HEK293 (cell line): Measurements from ENCODE around the gene COL9A3.

Source experiments
- CTCF ChIA-PET: fragments of 350-600 bp; formaldehyde crosslinking; extraction: SDS; loops from one replicate; lab custom pipeline; 2021; ENCODE audit warnings: antibody characterized with exemption; lab: Yijun Ruan, JAX
- POLR2A ChIA-PET: fragments of 300-600 bp; formaldehyde crosslinking; extraction: SDS; loops from one replicate; lab custom pipeline; 2020; ENCODE audit warnings: antibody characterized with exemption, inconsistent platforms; lab: Yijun Ruan, JAX
- H3K27ac ChIP-seq: fragments of 200-500 bp; sonication (Bioruptor generic); 2 replicates; pipeline ENCODE4 v1.5.1; 2014; ENCODE audit warnings: low read depth, low read length, control low read depth, inconsistent platforms; ENCODE audit errors: extremely low read depth
- H3K36me3 ChIP-seq, 2 experiments: fragments of 200-500 bp in 1 of 2; sonication (Bioruptor generic) in 1 of 2; 1 replicate in 1 of 2; 2 replicates in 1 of 2; pipeline ENCODE4 v1.5.1; 2014 to 2017; ENCODE audit warnings: inconsistent platforms in 2 of 2, low read length in 2 of 2; ENCODE audit not compliant: control insufficient read depth in 2 of 2, insufficient read depth in 1 of 2
- H3K4me1 ChIP-seq: fragments of 200-500 bp; sonication (Bioruptor generic); 2 replicates; pipeline ENCODE4 v1.5.1; 2014; ENCODE audit warnings: mild to moderate bottlenecking, low read length, inconsistent platforms; ENCODE audit not compliant: control insufficient read depth, insufficient read depth
- H3K4me3 ChIP-seq: 2 replicates; pipeline ENCODE4 v1.5.1; 2011; ENCODE audit warnings: low read depth, mild to moderate bottlenecking, control low read depth, low read length, moderate library complexity
- H3K9me3 ChIP-seq: fragments of 200-500 bp; sonication (Bioruptor generic); 2 replicates; pipeline ENCODE4 v1.5.1; 2014; ENCODE audit warnings: low read depth, low read length, inconsistent platforms; ENCODE audit not compliant: control insufficient read depth, insufficient read depth
- KLF16 ChIP-seq: fragments of 450-650 bp; formaldehyde crosslinking; IDR thresholded peaks from 2 replicates; pipeline ENCODE4 v1.5.1; 2017; ENCODE audit warnings: missing biosample characterization, missing genetic modification characterization
- KLF7 ChIP-seq: fragments of 450-650 bp; formaldehyde crosslinking; IDR thresholded peaks from 2 replicates; pipeline ENCODE4 v1.5.1; 2016; ENCODE audit warnings: missing biosample characterization, missing genetic modification characterization, borderline replicate concordance
- SETDB1 ChIP-seq: IDR thresholded peaks from one replicate; pipeline ENCODE4 v1.6.1; 2017; ENCODE audit warnings: mild to moderate bottlenecking, low read length, moderate library complexity, mixed read lengths; ENCODE audit not compliant: insufficient read length
- YY1 ChIP-seq: fragments of 450-650 bp; formaldehyde crosslinking; IDR thresholded peaks from 2 replicates; pipeline ENCODE4 v1.5.1; 2018; ENCODE audit warnings: missing biosample characterization, missing genetic modification characterization
- ZBTB8A ChIP-seq: fragments of 450-650 bp; formaldehyde crosslinking; IDR thresholded peaks from 2 replicates; pipeline ENCODE4 v1.5.1; 2016; ENCODE audit warnings: missing biosample characterization, missing genetic modification characterization
- ZIC2 ChIP-seq: fragments of 450-650 bp; formaldehyde crosslinking; IDR thresholded peaks from 2 replicates; pipeline ENCODE4 v1.5.1; 2016; ENCODE audit warnings: missing biosample characterization, missing genetic modification characterization
- ZNF133 ChIP-seq: fragments of 450-650 bp; formaldehyde crosslinking; IDR thresholded peaks from 2 replicates; pipeline ENCODE4 v1.5.1; 2016; ENCODE audit warnings: missing biosample characterization, missing genetic modification characterization
- ZNF155 ChIP-seq: fragments of 450-650 bp; formaldehyde crosslinking; IDR thresholded peaks from 2 replicates; pipeline ENCODE4 v1.5.1; 2016; ENCODE audit warnings: missing biosample characterization, missing genetic modification characterization
- ZNF184 ChIP-seq: fragments of 450-650 bp; IDR thresholded peaks from 2 replicates; pipeline ENCODE4 v1.5.1; 2018; ENCODE audit warnings: missing biosample characterization, mild to moderate bottlenecking, missing genetic modification characterization
- ZNF214 ChIP-seq: fragments of 450-650 bp; formaldehyde crosslinking; IDR thresholded peaks from 2 replicates; pipeline ENCODE4 v1.5.1; 2017; ENCODE audit warnings: missing biosample characterization, mild to moderate bottlenecking, missing genetic modification characterization, borderline replicate concordance
- ZNF292 ChIP-seq: fragments of 450-650 bp; formaldehyde crosslinking; IDR thresholded peaks from 2 replicates; pipeline ENCODE4 v1.5.1; 2016; ENCODE audit warnings: low read depth, missing biosample characterization, missing genetic modification characterization, borderline replicate concordance
- ZNF350 ChIP-seq: fragments of 450-650 bp; formaldehyde crosslinking; IDR thresholded peaks from 2 replicates; pipeline ENCODE4 v1.5.0; 2017; ENCODE audit warnings: missing biosample characterization, mild to moderate bottlenecking, missing genetic modification characterization
- ZNF423 ChIP-seq: fragments of 450-650 bp; formaldehyde crosslinking; IDR thresholded peaks from 2 replicates; pipeline ENCODE4 v1.5.1; 2016; ENCODE audit warnings: missing biosample characterization, missing genetic modification characterization
- ZNF623 ChIP-seq: fragments of 450-650 bp; formaldehyde crosslinking; IDR thresholded peaks from 2 replicates; pipeline ENCODE4 v1.5.1; 2016; ENCODE audit warnings: missing biosample characterization, missing genetic modification characterization
- ZNF707 ChIP-seq: fragments of 450-650 bp; formaldehyde crosslinking; IDR thresholded peaks from 2 replicates; pipeline ENCODE4 v1.5.1; 2016; ENCODE audit warnings: missing biosample characterization, missing genetic modification characterization
- ZNF843 ChIP-seq: fragments of 450-650 bp; formaldehyde crosslinking; IDR thresholded peaks from 2 replicates; pipeline ENCODE4 v1.5.1; 2016; ENCODE audit warnings: missing biosample characterization, missing genetic modification characterization
- ZSCAN23 ChIP-seq: fragments of 450-650 bp; formaldehyde crosslinking; IDR thresholded peaks from 2 replicates; pipeline ENCODE4 v1.5.1; 2016; ENCODE audit warnings: missing biosample characterization, missing genetic modification characterization
- TF ChIP-seq, protein P1 (sequence below): fragments of 450-650 bp; formaldehyde crosslinking; IDR thresholded peaks from 2 replicates; pipeline ENCODE4 v1.5.1; 2016; ENCODE audit warnings: missing biosample characterization, missing genetic modification characterization
- TF ChIP-seq, protein P2 (sequence below): fragments of 450-650 bp; formaldehyde crosslinking; optimal IDR thresholded peaks from 2 replicates; pipeline ENCODE3; 2016; ENCODE audit warnings: missing biosample characterization, mild to moderate bottlenecking, missing genetic modification characterization
- TF ChIP-seq, protein P3 (sequence below): fragments of 450-650 bp; formaldehyde crosslinking; IDR thresholded peaks from 2 replicates; pipeline ENCODE4 v1.5.1; 2016; ENCODE audit warnings: missing biosample characterization, missing genetic modification characterization, borderline replicate concordance
- TF ChIP-seq, protein P4 (sequence below): fragments of 450-650 bp; formaldehyde crosslinking; IDR thresholded peaks from 2 replicates; pipeline ENCODE4 v1.5.1; 2016; ENCODE audit warnings: missing biosample characterization, missing genetic modification characterization
- TF ChIP-seq, protein P5 (sequence below): fragments of 450-650 bp; formaldehyde crosslinking; IDR thresholded peaks from 2 replicates; pipeline ENCODE4 v1.5.1; 2016; ENCODE audit warnings: missing biosample characterization, missing genetic modification characterization

COL9A3 gene

DNA sequence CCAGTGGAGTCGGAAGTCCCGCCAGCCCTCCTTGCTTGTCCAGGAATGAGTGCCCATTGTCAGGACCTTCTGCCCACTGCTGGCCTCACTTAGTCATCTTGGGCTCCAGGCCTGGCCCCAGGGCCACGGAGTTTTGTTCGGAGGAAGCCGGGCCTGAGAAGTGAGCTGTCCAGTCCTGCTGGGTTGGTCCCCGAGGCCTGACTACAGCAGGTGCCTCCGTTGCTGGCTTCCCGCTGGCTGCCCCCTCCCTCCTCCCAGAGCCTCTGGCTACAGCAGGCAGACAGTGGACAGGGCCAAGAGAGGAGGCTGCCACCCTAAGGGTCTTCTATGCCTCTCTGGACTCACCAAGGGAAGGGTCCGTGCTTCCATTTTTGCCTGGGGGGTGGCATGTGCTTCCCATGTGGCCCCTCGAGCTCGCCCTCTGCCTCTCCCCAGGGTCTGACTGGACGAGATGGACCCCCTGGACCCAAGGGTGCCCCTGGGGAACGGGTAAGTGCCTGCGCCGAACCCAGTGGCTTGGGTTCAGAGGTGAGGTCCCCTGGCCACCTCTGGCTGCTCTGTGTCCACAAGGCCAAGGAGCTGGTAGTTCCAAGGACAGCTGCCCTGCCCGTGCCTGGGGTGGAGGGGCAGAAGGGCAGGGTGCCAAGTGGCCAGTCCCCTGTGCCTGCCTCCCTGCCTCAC is 2.8 kb downstream of the COL9A3 start (continued):
- TF ChIP-seq, protein P1, sequence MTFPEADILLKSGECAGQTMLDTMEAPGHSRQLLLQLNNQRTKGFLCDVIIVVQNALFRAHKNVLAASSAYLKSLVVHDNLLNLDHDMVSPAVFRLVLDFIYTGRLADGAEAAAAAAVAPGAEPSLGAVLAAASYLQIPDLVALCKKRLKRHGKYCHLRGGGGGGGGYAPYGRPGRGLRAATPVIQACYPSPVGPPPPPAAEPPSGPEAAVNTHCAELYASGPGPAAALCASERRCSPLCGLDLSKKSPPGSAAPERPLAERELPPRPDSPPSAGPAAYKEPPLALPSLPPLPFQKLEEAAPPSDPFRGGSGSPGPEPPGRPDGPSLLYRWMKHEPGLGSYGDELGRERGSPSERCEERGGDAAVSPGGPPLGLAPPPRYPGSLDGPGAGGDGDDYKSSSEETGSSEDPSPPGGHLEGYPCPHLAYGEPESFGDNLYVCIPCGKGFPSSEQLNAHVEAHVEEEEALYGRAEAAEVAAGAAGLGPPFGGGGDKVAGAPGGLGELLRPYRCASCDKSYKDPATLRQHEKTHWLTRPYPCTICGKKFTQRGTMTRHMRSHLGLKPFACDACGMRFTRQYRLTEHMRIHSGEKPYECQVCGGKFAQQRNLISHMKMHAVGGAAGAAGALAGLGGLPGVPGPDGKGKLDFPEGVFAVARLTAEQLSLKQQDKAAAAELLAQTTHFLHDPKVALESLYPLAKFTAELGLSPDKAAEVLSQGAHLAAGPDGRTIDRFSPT = peak; percentile 17; the same call in 1 of the 2 replicates
- TF ChIP-seq, all 188 proteins: peak for 6

DNA sequence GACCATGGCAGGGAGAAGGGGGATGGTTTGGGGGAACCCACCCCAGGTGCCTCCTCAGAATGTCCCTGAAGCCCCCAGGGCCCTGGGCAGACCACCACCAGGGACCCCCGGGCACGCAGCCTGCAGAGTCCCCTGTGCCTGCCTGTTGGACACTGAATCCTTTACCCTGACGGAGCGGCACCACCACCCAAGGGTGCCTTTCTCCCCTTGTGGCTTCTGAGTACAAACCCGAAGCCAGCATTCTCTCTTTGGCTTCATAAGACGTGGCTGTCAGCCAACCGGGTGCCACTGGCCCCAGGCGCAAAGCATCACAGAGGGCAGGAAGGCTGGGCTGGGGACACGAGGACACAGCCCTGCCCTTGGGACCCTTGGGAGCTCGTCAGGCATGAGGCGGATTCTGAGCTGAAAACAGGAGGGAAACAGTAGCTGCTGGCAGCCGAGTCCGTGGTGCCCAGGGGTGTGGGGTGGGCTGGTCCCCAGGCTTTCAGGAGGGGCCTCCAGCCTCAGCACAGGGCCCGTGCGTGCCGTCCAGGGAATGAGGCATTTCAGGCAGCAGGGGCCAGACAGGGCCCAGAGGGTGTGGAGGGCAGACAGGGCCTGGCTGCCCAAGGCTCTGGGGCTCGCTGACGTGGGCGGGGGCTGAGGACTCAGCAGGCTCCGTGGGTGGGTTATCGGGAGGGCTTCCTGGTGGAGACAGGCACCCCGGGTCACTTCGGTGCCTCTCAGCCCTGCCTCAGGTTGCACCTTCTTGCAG is 3.5 kb downstream of the COL9A3 start:
- CTCF ChIA-PET = interaction anchor here (1.4 kb wide), 1 partner anchor 12 kb away, joined by 6 read pairs; no protein-coding TSS in a partner anchor
- TF ChIP-seq KLF7 (tag by site-specific recombination) = no peak
- peak; percentile 74 for TF ChIP-seq ZNF423 (tag by site-specific recombination)
- TF ChIP-seq, protein P2, sequence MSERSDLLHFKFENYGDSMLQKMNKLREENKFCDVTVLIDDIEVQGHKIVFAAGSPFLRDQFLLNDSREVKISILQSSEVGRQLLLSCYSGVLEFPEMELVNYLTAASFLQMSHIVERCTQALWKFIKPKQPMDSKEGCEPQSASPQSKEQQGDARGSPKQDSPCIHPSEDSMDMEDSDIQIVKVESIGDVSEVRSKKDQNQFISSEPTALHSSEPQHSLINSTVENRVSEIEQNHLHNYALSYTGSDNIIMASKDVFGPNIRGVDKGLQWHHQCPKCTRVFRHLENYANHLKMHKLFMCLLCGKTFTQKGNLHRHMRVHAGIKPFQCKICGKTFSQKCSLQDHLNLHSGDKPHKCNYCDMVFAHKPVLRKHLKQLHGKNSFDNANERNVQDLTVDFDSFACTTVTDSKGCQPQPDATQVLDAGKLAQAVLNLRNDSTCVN (tag by site-specific recombination) = no peak
- no peak for TF ChIP-seq ZNF133
- TF ChIP-seq ZNF184 (tag by site-specific recombination) = no peak
- no peak for TF ChIP-seq ZNF292
- no peak; the same call in 1 of the 2 replicates for TF ChIP-seq ZBTB8A (tag by site-specific recombination)
- no peak for TF ChIP-seq ZNF623 (tag by site-specific recombination)
- TF ChIP-seq, protein P3, sequence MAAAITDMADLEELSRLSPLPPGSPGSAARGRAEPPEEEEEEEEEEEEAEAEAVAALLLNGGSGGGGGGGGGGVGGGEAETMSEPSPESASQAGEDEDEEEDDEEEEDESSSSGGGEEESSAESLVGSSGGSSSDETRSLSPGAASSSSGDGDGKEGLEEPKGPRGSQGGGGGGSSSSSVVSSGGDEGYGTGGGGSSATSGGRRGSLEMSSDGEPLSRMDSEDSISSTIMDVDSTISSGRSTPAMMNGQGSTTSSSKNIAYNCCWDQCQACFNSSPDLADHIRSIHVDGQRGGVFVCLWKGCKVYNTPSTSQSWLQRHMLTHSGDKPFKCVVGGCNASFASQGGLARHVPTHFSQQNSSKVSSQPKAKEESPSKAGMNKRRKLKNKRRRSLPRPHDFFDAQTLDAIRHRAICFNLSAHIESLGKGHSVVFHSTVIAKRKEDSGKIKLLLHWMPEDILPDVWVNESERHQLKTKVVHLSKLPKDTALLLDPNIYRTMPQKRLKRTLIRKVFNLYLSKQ (tag by site-specific recombination) = no peak
- TF ChIP-seq, protein P4, sequence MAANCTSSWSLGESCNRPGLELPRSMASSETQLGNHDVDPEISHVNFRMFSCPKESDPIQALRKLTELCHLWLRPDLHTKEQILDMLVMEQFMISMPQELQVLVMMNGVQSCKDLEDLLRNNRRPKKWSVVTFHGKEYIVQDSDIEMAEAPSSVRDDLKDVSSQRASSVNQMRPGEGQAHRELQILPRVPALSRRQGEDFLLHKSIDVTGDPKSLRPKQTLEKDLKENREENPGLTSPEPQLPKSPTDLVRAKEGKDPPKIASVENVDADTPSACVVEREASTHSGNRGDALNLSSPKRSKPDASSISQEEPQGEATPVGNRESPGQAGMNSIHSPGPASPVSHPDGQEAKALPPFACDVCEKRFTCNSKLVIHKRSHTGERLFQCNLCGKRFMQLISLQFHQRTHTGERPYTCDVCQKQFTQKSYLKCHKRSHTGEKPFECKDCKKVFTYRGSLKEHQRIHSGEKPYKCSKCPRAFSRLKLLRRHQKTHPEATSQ = no peak
- TF ChIP-seq YY1 (tag by site-specific recombination) = no peak
- TF ChIP-seq ZNF214 = no peak
- no peak for TF ChIP-seq ZNF843 (tag by site-specific recombination)
- TF ChIP-seq ZNF155 = no peak
- TF ChIP-seq, protein P1 = peak; percentile 67
- no peak for TF ChIP-seq ZNF707 (tag by site-specific recombination)
- TF ChIP-seq, protein P5, sequence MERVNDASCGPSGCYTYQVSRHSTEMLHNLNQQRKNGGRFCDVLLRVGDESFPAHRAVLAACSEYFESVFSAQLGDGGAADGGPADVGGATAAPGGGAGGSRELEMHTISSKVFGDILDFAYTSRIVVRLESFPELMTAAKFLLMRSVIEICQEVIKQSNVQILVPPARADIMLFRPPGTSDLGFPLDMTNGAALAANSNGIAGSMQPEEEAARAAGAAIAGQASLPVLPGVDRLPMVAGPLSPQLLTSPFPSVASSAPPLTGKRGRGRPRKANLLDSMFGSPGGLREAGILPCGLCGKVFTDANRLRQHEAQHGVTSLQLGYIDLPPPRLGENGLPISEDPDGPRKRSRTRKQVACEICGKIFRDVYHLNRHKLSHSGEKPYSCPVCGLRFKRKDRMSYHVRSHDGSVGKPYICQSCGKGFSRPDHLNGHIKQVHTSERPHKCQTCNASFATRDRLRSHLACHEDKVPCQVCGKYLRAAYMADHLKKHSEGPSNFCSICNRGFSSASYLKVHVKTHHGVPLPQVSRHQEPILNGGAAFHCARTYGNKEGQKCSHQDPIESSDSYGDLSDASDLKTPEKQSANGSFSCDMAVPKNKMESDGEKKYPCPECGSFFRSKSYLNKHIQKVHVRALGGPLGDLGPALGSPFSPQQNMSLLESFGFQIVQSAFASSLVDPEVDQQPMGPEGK = 0 out of 2 replicates have a peak, but pooled peaks have one; percentile 26
- TF ChIP-seq SETDB1 = no peak
- TF ChIP-seq ZIC2 (tag by site-specific recombination) = 0 out of 2 replicates have a peak, but pooled peaks have one; percentile 12
- TF ChIP-seq ZSCAN23 (tag by site-specific recombination) = no peak
- no peak for TF ChIP-seq ZNF350
- no peak for TF ChIP-seq KLF16 (tag by site-specific recombination)

More for the DNA sequence above, 3.5 kb downstream of the COL9A3 start:
- no peaks in the 10 kb centered on the region for H3K9me3 ChIP-seq
- no peak overlapping the region for H3K4me3 ChIP-seq
- H3K27ac ChIP-seq = no peak overlapping the region
- POLR2A ChIA-PET = no interaction called here
- H3K4me1 ChIP-seq = peaks cover 6% of the 10 kb centered on the region; the same call in 1 of the 2 replicates
- H3K36me3 ChIP-seq = no peaks in the 10 kb centered on the region
